ENCODE results near the gene BGN. TPM values are rescaled to one million over a fixed set of nuclear protein-coding genes. Genes with fewer than 3 reads are reported as not detected.

The BGN gene
- total and polyA plus RNA-seq, 2 experiments from 2014 or later: 0.87 to 1.8 TPM

GRCh38 chrX:153457827-153458466, 36.8 kb upstream of the BGN start:
- no peak for DNase-seq (ENCODE audit: low spot score)
- TF ChIP-seq ZNF462 (CRISPR knock-in tag; IDR thresholded peaks at IDR 0.05) (no peak), ZNF114 (CRISPR knock-in tag; IDR thresholded peaks at IDR 0.05) (no peak), CREB1 (CRISPR knock-in tag; IDR thresholded peaks at IDR 0.05; ENCODE audit: low read depth) (no peak), NANOG (IDR thresholded peaks at IDR 0.05; ENCODE audit: borderline replicate concordance) (no peak), REST (IDR thresholded peaks at IDR 0.05; ENCODE audit: unreplicated experiment) (no peak), EZH2 (IDR thresholded peaks at IDR 0.05; ENCODE audit: low read depth, unreplicated experiment) (no peak), ETS1 (IDR thresholded peaks at IDR 0.05) (no peak), POLR2AphosphoS5 (IDR thresholded peaks at IDR 0.05; ENCODE audit: low read depth) (no peak), CTCF (conservative IDR thresholded peaks at IDR 0.05; ENCODE audit: low read depth in 2 of 2) (no peak), EZH2phosphoT487 (IDR thresholded peaks at IDR 0.05; ENCODE audit: unreplicated experiment) (no peak), JUNB (IDR thresholded peaks at IDR 0.05; ENCODE audit: unreplicated experiment) (no peak), ZNF331 (CRISPR knock-in tag; IDR thresholded peaks at IDR 0.05; ENCODE audit: low read depth) (no peak), STAT1 (IDR thresholded peaks at IDR 0.05; ENCODE audit: unreplicated experiment) (no peak)
- ATAC-seq: no peak
- H3K36me3 ChIP-seq (ENCODE audit: insufficient read depth): no peaks in the 10 kb centered on the region
- H3K27me3 ChIP-seq (ENCODE audit: insufficient read depth): no peaks in the 10 kb centered on the region
- no peaks in the 10 kb centered on the region for H3F3A ChIP-seq (replicated peaks; ENCODE audit: low read depth)
- H3K4me3 ChIP-seq: no peak overlapping the region
- H3K4me1 ChIP-seq (ENCODE audit: insufficient read depth): no peaks in the 10 kb centered on the region
- no peak overlapping the region for H3K27ac Mint-ChIP-seq
- H3K79me2 ChIP-seq (replicated peaks; ENCODE audit: insufficient read depth): no peaks in the 10 kb centered on the region
- H3K4me3 Mint-ChIP-seq: no peak overlapping the region
- no peak overlapping the region for H3K4me2 ChIP-seq
- no peaks in the 10 kb centered on the region for H3K4me1 Mint-ChIP-seq
- H3K27ac ChIP-seq (ENCODE audit: low read depth): no peak overlapping the region
- no peaks in the 10 kb centered on the region; the same call in 1 of the 2 replicates for H4K20me1 ChIP-seq (replicated peaks; ENCODE audit: insufficient read depth)
- no peaks in the 10 kb centered on the region for H3K9me3 Mint-ChIP-seq
- H2AFZ ChIP-seq: no peak overlapping the region
- H3K9me2 ChIP-seq (ENCODE audit: insufficient read depth): no peaks in the 10 kb centered on the region
- H3K27me3 Mint-ChIP-seq (ENCODE audit: insufficient read depth, low read depth, poor library complexity): peaks cover 14% of the 10 kb centered on the region
- H3K36me3 Mint-ChIP-seq (ENCODE audit: low read depth): peaks cover 15% of the 10 kb centered on the region; the same call in 2 of the 3 replicates

All from GM23338 (cell line).